GM18867 (cell line): ENCODE measurements around the gene ART1.

Source experiments
- ATAC-seq: cut with Tn5 transposase; IDR thresholded peaks from one replicate; pipeline ENCODE4 v1.9.1; 2021; ENCODE audit warnings: mild to moderate bottlenecking, moderate library complexity; ENCODE audit not compliant: unreplicated experiment

Gene ART1

GRCh38 chr11:3665336-3666022, 20.6 kb downstream of the ART1 start:
- no peak for ATAC-seq

- no peak for ATAC-seq
Measured at GRCh38 chr11:3666023-3666530, 21.1 kb downstream of the ART1 start.

- no peak for ATAC-seq
Measured at GRCh38 chr11:3667149-3668035, 22.5 kb downstream of the ART1 start.

GRCh38 chr11:3669128-3669527, 24.2 kb downstream of the ART1 start:
- ATAC-seq, result no peak

GRCh38 chr11:3669742-3670183, 24.8 kb downstream of the ART1 start:
- ATAC-seq, result no peak

GRCh38 chr11:3671334-3672254, 26.7 kb downstream of the ART1 start, which contains the start of gene CHRNA10:
CHRNA10 (minus strand) TSS chr11:3671384; CDS start chr11:3671312, 72 bp downstream.
- no peak for ATAC-seq

- no peak for ATAC-seq
Measured at GRCh38 chr11:3674189-3674588, 29.3 kb downstream of the ART1 start.

GRCh38 chr11:3675971-3676370, 31.0 kb downstream of the ART1 start:
- ATAC-seq, result no peak

- ATAC-seq, result no peak
Measured at GRCh38 chr11:3679077-3679476, 34.1 kb downstream of the ART1 start.

GRCh38 chr11:3683039-3683438, 38.1 kb downstream of the ART1 start:
- ATAC-seq, result no peak

GRCh38 chr11:3684129-3684818, 39.3 kb downstream of the ART1 start:
- ATAC-seq, result no peak

GRCh38 chr11:3684819-3685172, 39.9 kb downstream of the ART1 start:
- ATAC-seq, result no peak

GRCh38 chr11:3685923-3686322, 41.0 kb downstream of the ART1 start:
- ATAC-seq, result no peak

- ATAC-seq, result no peak
Measured at GRCh38 chr11:3686751-3687150, 41.8 kb downstream of the ART1 start.

- no peak for ATAC-seq
Measured at GRCh38 chr11:3700410-3700809, 55.5 kb downstream of the ART1 start.

- no peak for ATAC-seq
Measured at GRCh38 chr11:3700910-3701309, 56.0 kb downstream of the ART1 start.

GRCh38 chr11:3703383-3703782, 58.5 kb downstream of the ART1 start:
- no peak for ATAC-seq

GRCh38 chr11:3707176-3707575, 62.2 kb downstream of the ART1 start:
- ATAC-seq, result no peak

GRCh38 chr11:3709977-3710376, 65.0 kb downstream of the ART1 start:
- ATAC-seq, result no peak
